Measurements from ENCODE around the gene KLHL6. TPM values are rescaled to one million over a fixed set of nuclear protein-coding genes. Genes with fewer than 3 reads are reported as not detected.
A peak's percentile ranks its signal among the peaks of the same experiment; 100 is the strongest.
"Not testable (repeated sequence)": the region's sequence is repeated elsewhere in the genome, so short reads cannot be mapped to it uniquely, and the experiment has no call there.

The KLHL6 gene, protein sequence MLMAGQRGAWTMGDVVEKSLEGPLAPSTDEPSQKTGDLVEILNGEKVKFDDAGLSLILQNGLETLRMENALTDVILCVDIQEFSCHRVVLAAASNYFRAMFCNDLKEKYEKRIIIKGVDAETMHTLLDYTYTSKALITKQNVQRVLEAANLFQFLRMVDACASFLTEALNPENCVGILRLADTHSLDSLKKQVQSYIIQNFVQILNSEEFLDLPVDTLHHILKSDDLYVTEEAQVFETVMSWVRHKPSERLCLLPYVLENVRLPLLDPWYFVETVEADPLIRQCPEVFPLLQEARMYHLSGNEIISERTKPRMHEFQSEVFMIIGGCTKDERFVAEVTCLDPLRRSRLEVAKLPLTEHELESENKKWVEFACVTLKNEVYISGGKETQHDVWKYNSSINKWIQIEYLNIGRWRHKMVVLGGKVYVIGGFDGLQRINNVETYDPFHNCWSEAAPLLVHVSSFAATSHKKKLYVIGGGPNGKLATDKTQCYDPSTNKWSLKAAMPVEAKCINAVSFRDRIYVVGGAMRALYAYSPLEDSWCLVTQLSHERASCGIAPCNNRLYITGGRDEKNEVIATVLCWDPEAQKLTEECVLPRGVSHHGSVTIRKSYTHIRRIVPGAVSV
- total RNA-seq, result 1.1 TPM

DNA sequence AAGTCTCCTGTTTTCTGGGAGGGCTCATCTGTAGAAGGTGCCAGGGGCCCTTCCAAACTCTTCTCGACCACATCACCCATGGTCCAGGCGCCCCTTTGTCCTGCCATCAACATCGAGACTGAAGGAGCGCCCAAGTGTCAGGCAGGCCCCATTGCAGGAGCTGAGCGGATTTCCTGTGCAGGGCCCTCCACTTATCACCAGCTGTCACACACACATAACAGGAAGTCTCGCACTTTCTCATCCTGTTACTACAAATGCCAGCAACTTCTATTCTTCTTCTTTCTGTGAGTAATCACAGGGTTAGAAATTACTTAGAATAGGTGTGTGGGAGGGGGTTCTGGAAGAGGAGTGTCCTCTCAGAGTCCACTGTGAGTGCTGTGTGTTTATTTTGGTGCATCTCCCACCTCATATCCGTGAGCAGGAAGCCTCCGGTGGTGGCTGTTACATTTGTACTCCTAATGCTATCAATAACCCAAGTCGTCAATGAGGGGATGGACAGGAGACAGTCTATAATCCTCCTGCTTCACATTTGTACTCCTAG is at the start of gene KLHL6:
Gene KLHL6 (minus strand): TSS at position 166 of the 541 bp plus-strand sequence. CDS start 53 bp downstream, at position 113.
- no peak for DNase-seq

DNA sequence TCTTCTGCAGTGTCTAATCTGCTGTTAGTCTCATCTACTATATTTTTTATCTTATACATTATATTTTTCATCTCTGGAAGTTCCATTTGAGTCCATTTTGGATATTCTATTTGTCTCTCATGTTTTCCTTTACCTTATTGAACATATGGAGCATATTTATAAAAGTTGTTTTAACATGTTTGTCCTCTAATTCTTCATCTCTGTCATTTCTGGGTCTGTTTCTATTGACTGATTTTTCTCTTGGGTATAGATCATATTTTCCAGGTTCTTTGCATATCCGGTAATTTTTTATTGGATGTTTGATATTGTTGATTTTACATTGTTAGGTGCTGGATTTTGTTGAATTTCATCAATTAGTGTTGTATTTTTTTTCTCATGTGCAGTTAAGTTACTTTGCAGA is 42.5 kb upstream of the KLHL6 start:
- no peak for DNase-seq

DNA sequence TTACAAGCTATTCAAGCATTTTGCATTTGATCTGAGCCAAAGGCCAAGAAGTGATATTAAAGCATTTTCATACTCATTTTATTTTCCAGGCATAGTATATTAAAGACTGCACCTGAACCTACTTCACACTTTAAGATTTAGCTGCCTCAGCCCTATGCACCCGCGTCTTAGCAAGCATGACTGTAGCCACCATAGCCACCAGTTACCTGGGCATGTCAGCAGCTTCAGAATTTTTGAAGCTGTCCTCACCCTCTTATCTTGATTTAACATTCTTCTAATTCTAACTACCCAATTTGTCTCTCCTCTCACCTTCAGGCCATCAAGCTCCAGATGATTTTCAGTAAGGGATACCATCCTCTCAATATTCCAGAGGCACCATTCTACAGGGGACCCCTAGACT is 39.1 kb upstream of the KLHL6 start:
- no peak for DNase-seq

GRCh38 chr3:183592821-183593220 is 37.3 kb upstream of the KLHL6 start:
- DNase-seq, result no peak

- DNase-seq, result no peak
Observed at GRCh38 chr3:183591881-183592521, 36.5 kb upstream of the KLHL6 start.

- DNase-seq, result no peak
Observed at GRCh38 chr3:183590442-183590841, 34.9 kb upstream of the KLHL6 start.

- DNase-seq, result no peak
Observed at GRCh38 chr3:183587336-183587735, 31.8 kb upstream of the KLHL6 start.

DNA sequence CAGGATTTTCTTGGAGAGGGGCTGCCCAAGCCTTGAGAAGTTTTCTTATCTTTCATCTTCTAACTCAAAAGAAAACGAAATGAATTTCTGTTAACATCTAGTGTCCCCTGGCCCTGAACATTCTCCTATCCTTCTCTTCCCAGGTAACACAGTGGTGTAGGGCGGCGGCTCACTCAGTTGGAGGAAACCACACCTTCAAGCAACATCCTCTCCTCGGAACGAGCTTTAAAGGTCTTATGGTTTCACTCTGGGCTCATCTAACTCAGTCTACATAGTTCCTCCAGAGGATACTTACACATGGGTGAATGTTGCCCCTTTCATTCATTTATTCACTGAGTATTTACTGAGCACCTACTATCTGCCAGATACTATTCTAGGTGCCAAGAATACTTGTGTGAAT is 31.0 kb upstream of the KLHL6 start:
- DNase-seq, result no peak

DNA sequence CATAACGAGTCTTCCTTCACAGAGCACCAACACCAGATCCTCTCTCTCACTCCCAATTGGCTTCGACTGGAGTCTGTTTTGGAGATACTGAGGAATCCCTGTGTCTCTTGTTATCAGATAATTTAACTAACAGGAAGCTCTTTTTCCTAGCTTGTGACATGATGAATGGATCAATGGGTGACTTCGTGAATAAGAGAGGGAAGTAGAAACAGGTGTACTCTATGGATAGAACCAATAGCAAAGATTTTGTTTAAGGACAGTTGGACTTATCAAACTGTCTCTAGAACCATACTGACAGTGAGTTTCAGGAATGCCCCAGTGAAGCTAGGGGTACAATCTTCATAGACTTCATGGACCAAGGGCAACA is 29.4 kb upstream of the KLHL6 start:
- DNase-seq, result no peak

- peak; percentile 3 for DNase-seq
Observed at GRCh38 chr3:183584246-183584913, 28.9 kb upstream of the KLHL6 start.

DNA sequence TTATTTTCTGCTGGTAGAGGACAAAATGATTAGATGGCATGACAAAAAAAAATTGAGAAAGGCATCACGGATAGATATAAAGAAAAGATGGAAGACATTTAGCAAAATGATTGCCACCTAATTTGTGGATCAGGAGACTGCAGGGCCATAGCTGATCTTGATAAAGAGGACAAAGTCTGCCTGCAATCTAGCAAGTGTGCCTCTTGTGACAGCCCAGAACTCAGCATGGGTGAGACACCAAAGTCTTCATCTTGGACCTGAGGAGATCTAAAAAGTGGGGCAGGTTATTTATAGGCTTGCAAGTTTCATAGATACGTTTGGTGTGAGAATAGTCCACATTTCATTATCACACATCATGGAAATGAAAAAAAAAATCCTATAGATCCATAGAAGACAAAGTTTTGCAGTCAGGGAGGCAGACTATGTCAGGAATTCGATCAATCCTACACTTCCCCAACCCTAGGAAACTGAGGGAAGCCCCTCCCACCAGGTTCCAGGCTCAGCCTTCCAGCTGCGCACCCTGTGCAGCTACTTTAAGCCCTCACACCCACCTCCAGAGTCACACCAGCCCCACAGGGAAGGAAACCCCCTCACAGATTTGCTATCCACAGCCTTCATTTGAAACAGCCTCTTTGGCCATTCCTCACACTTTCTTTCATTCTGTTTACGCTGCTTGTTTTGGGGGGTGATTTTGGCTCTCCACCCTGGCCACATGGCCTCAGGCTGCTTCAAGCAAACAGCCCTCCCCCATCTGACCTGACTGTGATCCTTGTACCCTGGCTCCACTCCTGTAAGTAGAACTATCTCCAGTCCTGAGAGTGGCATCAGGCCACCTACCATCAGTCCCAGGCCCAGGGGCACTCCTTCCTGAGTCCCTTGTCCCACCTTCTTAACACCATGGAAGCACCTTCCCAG is 28.1 kb upstream of the KLHL6 start:
- DNase-seq, result no peak

DNA sequence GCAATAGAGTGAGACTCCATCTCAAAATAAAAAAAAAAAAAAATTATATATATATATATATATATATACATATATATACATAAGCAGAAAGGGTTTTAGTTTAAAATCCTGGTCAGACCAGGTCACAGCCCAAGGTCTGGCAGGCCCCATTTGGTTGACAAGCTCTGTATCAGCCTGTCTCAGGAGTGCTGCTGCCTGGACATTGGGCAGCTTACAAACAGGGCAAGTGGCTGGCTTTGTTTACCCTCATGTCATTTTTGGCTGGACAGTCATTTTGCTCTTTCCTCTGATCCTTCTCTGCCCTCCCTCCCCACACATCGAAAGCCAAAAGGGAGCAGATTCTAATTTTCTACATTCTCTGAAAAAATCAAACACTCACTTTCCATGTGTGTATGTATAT is 26.7 kb upstream of the KLHL6 start:
- DNase-seq, result no peak

DNA sequence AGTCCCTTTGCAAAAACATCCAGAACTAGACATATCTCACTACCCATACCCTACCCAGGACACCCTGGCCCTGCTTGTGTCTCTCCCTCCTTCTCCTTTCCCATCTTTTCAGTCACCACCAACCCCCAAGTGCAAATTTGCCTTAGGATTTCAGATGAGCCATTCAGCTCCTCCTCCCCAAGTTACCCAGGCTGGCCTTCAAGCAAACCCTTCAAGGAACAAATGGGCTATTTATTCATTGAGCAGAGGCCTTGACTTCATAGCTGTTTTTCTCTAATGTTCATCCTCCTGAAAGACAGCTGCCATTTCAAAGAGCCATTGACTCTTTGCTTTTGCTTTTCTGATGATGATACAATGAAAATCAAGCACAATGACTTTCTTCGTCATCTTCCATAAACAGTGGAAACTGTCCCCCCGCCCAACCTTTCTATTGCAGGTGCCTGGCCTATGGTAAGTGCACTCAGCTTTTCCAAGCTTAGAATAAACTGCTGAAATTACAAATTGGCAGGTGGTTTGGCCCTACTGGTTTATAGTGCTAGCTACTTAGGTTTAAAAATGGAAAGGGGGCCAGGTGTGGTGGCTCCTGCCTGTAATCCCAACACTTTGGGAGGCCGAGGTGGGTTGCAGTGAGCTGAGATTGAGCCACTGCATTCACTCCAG is 26.1 kb upstream of the KLHL6 start:
- DNase-seq, result no peak

GRCh38 chr3:183579967-183580900 is 24.7 kb upstream of the KLHL6 start:
- DNase-seq, result no peak

- DNase-seq, result no peak
Observed at GRCh38 chr3:183578179-183578578, 22.7 kb upstream of the KLHL6 start.

GRCh38 chr3:183577346-183577745 is 21.8 kb upstream of the KLHL6 start:
- DNase-seq, result no peak

- no peak for DNase-seq
Observed at GRCh38 chr3:183576487-183577107, 21.1 kb upstream of the KLHL6 start.

DNA sequence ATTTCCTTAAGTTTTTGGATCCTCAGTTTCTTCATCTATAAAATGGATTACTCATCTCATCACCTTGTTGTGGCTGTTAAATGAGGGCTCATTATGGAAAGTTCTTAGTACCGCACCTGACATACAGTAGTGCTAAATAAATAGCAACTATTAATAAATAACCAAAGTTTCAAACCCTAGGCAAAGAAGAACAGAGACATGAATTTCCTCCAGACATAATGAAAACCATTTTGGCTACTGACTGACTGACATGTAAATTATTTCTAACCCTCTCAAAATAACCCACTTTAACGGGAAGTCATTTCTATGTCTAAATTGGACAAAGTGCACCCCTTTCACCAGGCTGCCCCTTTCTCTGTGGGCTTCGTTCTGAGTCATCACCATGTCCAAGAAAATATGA is 17.4 kb upstream of the KLHL6 start:
- DNase-seq, result no peak

- not testable (repeated sequence) for DNase-seq
Observed at GRCh38 chr3:183570191-183570590, 14.7 kb upstream of the KLHL6 start.

Data from occipital lobe (tissue), 2 donors.